Spleen (tissue), 11 donors: ENCODE data around the gene ZEB2. TPM values are rescaled to one million over a fixed set of nuclear protein-coding genes. Genes with fewer than 3 reads are reported as not detected.

Experiments used
- DNase-seq: peaks from one replicate; pipeline ENCODE4 v3.0.0-alpha.2; 2020
- H3K27ac ChIP-seq, 8 donors: fragments of 200-600 bp; sonication (generic) in 7 of 8; 1 replicate in 4 of 8; 2 replicates in 4 of 8; pipeline versions ENCODE4 v1.5.0 to v1.8.0; 2016 to 2021; ENCODE audit warnings: inconsistent platforms in 4 of 8, mild to moderate bottlenecking in 4 of 8, moderate library complexity in 1 of 8
- H3K27me3 ChIP-seq, 7 donors: fragments of 200-600 bp; sonication (generic) in 6 of 7; replicated peaks in 1 of 7; 1 replicate in 4 of 7; 2 replicates in 3 of 7; pipeline versions ENCODE4 v1.5.0 to v1.8.0; 2016 to 2021; ENCODE audit warnings: inconsistent platforms in 3 of 7, mild to moderate bottlenecking in 1 of 7
- H3K36me3 ChIP-seq, 6 donors: fragments of 200-600 bp; sonication (generic) in 5 of 6; 1 replicate in 4 of 6; 2 replicates in 2 of 6; pipeline versions ENCODE4 v1.5.0 to v1.8.0; 2016 to 2021; ENCODE audit warnings: inconsistent platforms in 2 of 6
- H3K4me1 ChIP-seq, 6 donors: fragments of 200-600 bp; sonication (generic) in 5 of 6; 1 replicate in 3 of 6; 2 replicates in 3 of 6; pipeline versions ENCODE4 v1.5.0 to v1.8.0; 2016 to 2021; ENCODE audit warnings: inconsistent platforms in 3 of 6
- H3K4me3 ChIP-seq, 8 donors: fragments of 200-600 bp; sonication (generic) in 7 of 8; 1 replicate in 4 of 8; 2 replicates in 4 of 8; pipeline versions ENCODE4 v1.5.0 to v1.8.0; 2016 to 2021; ENCODE audit warnings: inconsistent platforms in 4 of 8, mild to moderate bottlenecking in 4 of 8, moderate library complexity in 2 of 8
- H3K9me3 ChIP-seq, 8 donors: fragments of 200-600 bp; sonication (generic) in 7 of 8; 1 replicate in 4 of 8; 2 replicates in 4 of 8; pipeline versions ENCODE4 v1.5.0 to v1.8.0; 2016 to 2021; ENCODE audit warnings: inconsistent platforms in 4 of 8
- CTCF ChIP-seq, 11 experiments: fragments of 200-600 bp in 7 of 11; fragments of 450-650 bp in 4 of 11; sonication (generic) in 4 of 11; IDR thresholded peaks in 8 of 11; conservative IDR thresholded peaks in 3 of 11; 1 replicate in 7 of 11; 2 replicates in 4 of 11; pipeline versions ENCODE4 v1.4.0 to v1.8.0; 2016 to 2021; ENCODE audit warnings: antibody characterized with exemption in 11 of 11, inconsistent platforms in 4 of 11, mild to moderate bottlenecking in 1 of 11
- POLR2A ChIP-seq, 3 donors: fragments of 450-650 bp; IDR thresholded peaks; one replicate each; pipeline ENCODE4 v1.5.1; 2017; ENCODE audit warnings: antibody characterized with exemption in 3 of 3, mild to moderate bottlenecking in 1 of 3
- POLR2AphosphoS5 ChIP-seq, 3 donors: sonication (generic); formaldehyde crosslinking; IDR thresholded peaks; one replicate each; pipeline ENCODE4 v1.5.1; 2017; ENCODE audit warnings: antibody characterized with exemption in 3 of 3
- WGBS, 5 donors: extraction: QIAGEN DNeasy Blood & Tissue Kit in 3 of 5; methylation state at CpG; one replicate each; pipeline versions ENCODE4 v1.1.5 to v1.1.7; 2013 to 2018; 5-methylcytosine and 5-hydroxymethylcytosine counted together
- intact Hi-C: fragments of 100-400 bp; cut with DNase I; formaldehyde crosslinking; loops from one replicate; pipeline ENCODE4 v1.15.0; 2023; ENCODE audit warnings: low total_unique reads
- polyA plus RNA-seq, 3 donors: library from polyadenylated mRNA; stranded (reverse); fragments of 200-250 nt; gene quantifications; one replicate each; pipeline ENCODE4 v1.2.1, GENCODE V29; 2013
- total RNA-seq, 7 donors: library from RNA; depleted of rRNA in 3 of 7; stranded (reverse); fragments of >200 nt in 3 of 7; fragmentation: NEBNext Ultra II Directional in 4 of 7; extraction: Animal tissue kit (Norgen Biotek cat#: 25700) in 4 of 7; gene quantifications; one replicate each; pipeline versions ENCODE4 v1.1.0 to v1.2.1, GENCODE V29; 2016 to 2021
- donor health status: healthy with polysubstance abuse.
- donor health status: DM: no; HTN: no; CAD: no; lungs with moderate emphysema.
- donor health status: DM: no; HTN: no; CAD: no.
- donor health status: Bipolar disorder and iron deficiency.
- donor health status: healthy.
- donor health status: DM: no; HTN: no; CAD: no.
- donor health status: DM: yes; HTN: yes; CAD: no.

The ZEB2 gene
- total and polyA plus RNA-seq, 10 donors, result 25.5 to 362 (median 240) TPM

- Histone ChIP-seq H3K27me3 (no peaks in the 10 kb centered on the region), H3K9me3 (no peaks in the 10 kb centered on the region), H3K27ac (peak overlapping the region in 4 of 8 donors; percentile 22 to 81 (median 42)), H3K36me3 (no peaks in the 10 kb centered on the region), H3K4me1 (peaks cover 0 to 81% (median 51%) of the 10 kb centered on the region in 6 donors), H3K4me3 (peak overlapping the region in 1 of 8 donors; percentile 3)
- intact Hi-C loops, result no loop called here
- peak; percentile 76 for DNase-seq
- 27 to 45% (median 37%) methylated on average over 11 of the region's 11 CpGs for WGBS, 5 donors
- TF ChIP-seq CTCF (IDR thresholded peaks at IDR 0.05 in 8 of 11, conservative IDR thresholded peaks at IDR 0.05 in 3 of 11), result no peak
These were observed 140.0 kb downstream of the ZEB2 start for GRCh38 chr2:144379851-144380311.

GRCh38 chr2:144378551-144378950, 141.4 kb downstream of the ZEB2 start:
- Histone ChIP-seq H3K9me3 (no peaks in the 10 kb centered on the region), H3K27me3 (no peaks in the 10 kb centered on the region), H3K36me3 (no peaks in the 10 kb centered on the region), H3K27ac (peak overlapping the region in 2 of 8 donors; percentile 39 to 56), H3K4me1 (peaks cover 4 to 82% (median 60%) of the 10 kb centered on the region in 6 donors), H3K4me3 (no peak overlapping the region)
- no peak for DNase-seq
- no peak for TF ChIP-seq CTCF (IDR thresholded peaks at IDR 0.05 in 8 of 11, conservative IDR thresholded peaks at IDR 0.05 in 3 of 11)
- TF ChIP-seq POLR2AphosphoS5 (IDR thresholded peaks at IDR 0.05), result no peak
- TF ChIP-seq POLR2A (IDR thresholded peaks at IDR 0.05), result no peak
- WGBS, 5 donors, result 85 to 89% (median 88%) methylated on average over 5 of the region's 5 CpGs
- intact Hi-C loops, result no loop called here

GRCh38 chr2:144377914-144378313, 142.0 kb downstream of the ZEB2 start:
- H3K27ac ChIP-seq, result peak overlapping the region in 2 of 8 donors; percentile 39 to 56

GRCh38 chr2:144376926-144377325, 143.0 kb downstream of the ZEB2 start:
- Histone ChIP-seq H3K4me1 (peaks cover 7 to 82% (median 58%) of the 10 kb centered on the region in 6 donors), H3K36me3 (no peaks in the 10 kb centered on the region), H3K4me3 (no peak overlapping the region), H3K27ac (peak overlapping the region in 1 of 8 donors; percentile 9), H3K9me3 (no peaks in the 10 kb centered on the region), H3K27me3 (no peaks in the 10 kb centered on the region)
- 62 to 83% (median 78%) methylated on average over 2 of the region's 2 CpGs for WGBS, 5 donors
- intact Hi-C loops, result no loop called here
- TF ChIP-seq POLR2AphosphoS5 (IDR thresholded peaks at IDR 0.05) (no peak), CTCF (IDR thresholded peaks at IDR 0.05 in 8 of 11, conservative IDR thresholded peaks at IDR 0.05 in 3 of 11) (no peak), POLR2A (IDR thresholded peaks at IDR 0.05) (no peak)
- no peak for DNase-seq

More at GRCh38 chr2:144377914-144378313, 142.0 kb downstream of the ZEB2 start:
- intact Hi-C loops, result no loop called here
- no peak for TF ChIP-seq CTCF (IDR thresholded peaks at IDR 0.05 in 8 of 11, conservative IDR thresholded peaks at IDR 0.05 in 3 of 11)
- TF ChIP-seq POLR2A (IDR thresholded peaks at IDR 0.05), result no peak
- no peak for TF ChIP-seq POLR2AphosphoS5 (IDR thresholded peaks at IDR 0.05)
- Histone ChIP-seq H3K27me3 (no peaks in the 10 kb centered on the region), H3K9me3 (no peaks in the 10 kb centered on the region), H3K36me3 (no peaks in the 10 kb centered on the region), H3K4me1 (peaks cover 7 to 82% (median 60%) of the 10 kb centered on the region in 6 donors), H3K4me3 (no peak overlapping the region)
- WGBS, 5 donors, result 35 to 63% (median 45%) methylated on average over 2 of the region's 2 CpGs
- no peak for DNase-seq
